H1 (cell line): Measurements from ENCODE around the gene ZNF219. TPM values are rescaled to one million over a fixed set of nuclear protein-coding genes. Genes with fewer than 3 reads are reported as not detected.

ENCODE experiments used
- CHD7 ChIP-seq: fragments of 300-600 bp; sonication (generic); IDR thresholded peaks from 2 replicates; pipeline ENCODE4 v1.7.1; 2012; ENCODE audit warnings: low read length, moderate library complexity, mild to moderate bottlenecking, inconsistent platforms; ENCODE audit not compliant: insufficient replicate concordance
- polyA plus RNA-seq, 7 experiments: library from polyadenylated mRNA; depleted of rRNA in 3 of 7; stranded (reverse) in 5 of 7; unstranded in 2 of 7; fragments of >200 nt in 5 of 7; fragments of 200-250 nt in 2 of 7; gene quantifications; 1 replicate in 5 of 7; 2 replicates in 1 of 7; 4 replicates in 1 of 7; pipeline versions ENCODE4 v1.2.1 to v1.2.3, GENCODE V29; 2011 to 2013; ENCODE audit warnings: missing spikeins in 2 of 7, mixed read lengths in 2 of 7
- total RNA-seq: library from RNA; stranded (reverse); fragmentation: NEBNext Ultra II Directional; extraction: Animal tissue kit (Norgen Biotek cat#: 25700); gene quantifications from 2 replicates; pipeline ENCODE4 v1.2.1, GENCODE V29; 2021

ZNF219 gene
- total and polyA plus RNA-seq, 2 of the 8 experiments (the other 6 are each of a cell fraction or from before 2014, with no cell fraction given) = 113 to 160 TPM

- no peak for TF ChIP-seq CHD7
- TF ChIP-seq, all 59 proteins: peak for 0
These were observed 47.0 kb upstream of the ZNF219 start (continued) for GRCh38 chr14:21145437-21145836.
